NCI-H187 treated with DMSO at 0.1 percent for 48 hours (cell line): ENCODE measurements around the gene UBXN2A.
A peak's percentile ranks its signal among the peaks of the same experiment; 100 is the strongest.

Experiments
- DNase-seq: peaks from one replicate; lab custom pipeline; 2025; lab: John Stamatoyannopoulos, UW

Gene UBXN2A, protein sequence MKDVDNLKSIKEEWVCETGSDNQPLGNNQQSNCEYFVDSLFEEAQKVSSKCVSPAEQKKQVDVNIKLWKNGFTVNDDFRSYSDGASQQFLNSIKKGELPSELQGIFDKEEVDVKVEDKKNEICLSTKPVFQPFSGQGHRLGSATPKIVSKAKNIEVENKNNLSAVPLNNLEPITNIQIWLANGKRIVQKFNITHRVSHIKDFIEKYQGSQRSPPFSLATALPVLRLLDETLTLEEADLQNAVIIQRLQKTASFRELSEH

DNA sequence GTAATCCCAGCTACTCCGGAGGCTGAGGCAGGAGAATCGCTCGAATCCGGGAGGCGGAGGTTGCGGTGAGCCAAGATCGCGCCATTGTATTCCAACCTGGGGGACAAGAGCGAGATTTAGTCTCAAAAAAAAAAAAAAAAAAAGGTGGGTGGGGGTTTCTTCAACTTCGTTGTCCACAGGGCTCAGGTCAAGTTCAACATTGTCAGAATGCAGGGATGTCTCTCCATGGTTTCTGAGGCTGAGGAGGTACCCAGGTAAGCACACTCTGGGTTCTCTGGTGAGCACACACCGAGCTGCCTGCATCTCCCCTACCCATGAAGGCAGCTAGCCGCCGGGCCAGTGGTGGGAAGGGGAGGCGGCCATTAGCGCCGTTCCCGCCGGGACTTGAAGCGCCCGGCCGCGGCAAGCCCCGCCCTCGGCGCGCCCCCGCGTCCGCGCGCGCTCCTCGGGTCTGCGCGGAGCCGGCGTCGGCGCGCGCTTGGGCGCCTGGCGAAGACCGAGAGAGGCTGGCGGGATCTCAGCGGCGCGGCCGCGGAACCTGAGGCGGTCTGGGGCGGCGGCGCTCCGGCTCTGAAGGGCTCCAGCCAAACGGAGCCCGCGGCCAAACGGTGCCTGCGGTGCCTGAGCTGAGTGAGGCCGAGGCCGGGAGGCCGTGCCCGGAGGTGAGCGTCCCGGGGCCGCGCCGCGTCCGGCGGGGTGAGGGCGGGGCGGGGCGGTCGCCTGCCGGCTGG lies at the start of gene UBXN2A:
Gene UBXN2A, plus strand, starts transcription at position 477 of the 731 bp plus-strand sequence. CDS start 17,852 bp downstream, outside the sequence.
- DNase-seq: no peak

DNA sequence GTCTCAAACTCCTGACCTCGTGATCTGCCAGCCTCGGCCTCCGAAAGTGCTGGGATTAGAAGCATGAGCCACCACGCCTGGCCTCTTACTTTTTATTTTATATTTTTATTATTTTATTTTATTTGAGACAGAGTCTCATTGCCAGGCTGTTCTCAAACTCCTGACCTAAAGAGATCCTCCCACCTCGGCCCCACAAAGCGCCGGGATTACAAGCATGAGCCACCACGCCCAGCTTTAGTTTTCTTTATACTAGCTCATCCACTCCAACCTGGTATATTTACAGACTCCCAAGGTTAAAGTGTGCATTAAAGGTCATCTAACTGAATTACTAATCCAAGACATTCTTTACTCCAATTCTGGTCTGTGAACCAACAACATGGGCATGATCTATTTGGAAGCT lies 40.1 kb upstream of the UBXN2A start:
- no peak for DNase-seq

DNA sequence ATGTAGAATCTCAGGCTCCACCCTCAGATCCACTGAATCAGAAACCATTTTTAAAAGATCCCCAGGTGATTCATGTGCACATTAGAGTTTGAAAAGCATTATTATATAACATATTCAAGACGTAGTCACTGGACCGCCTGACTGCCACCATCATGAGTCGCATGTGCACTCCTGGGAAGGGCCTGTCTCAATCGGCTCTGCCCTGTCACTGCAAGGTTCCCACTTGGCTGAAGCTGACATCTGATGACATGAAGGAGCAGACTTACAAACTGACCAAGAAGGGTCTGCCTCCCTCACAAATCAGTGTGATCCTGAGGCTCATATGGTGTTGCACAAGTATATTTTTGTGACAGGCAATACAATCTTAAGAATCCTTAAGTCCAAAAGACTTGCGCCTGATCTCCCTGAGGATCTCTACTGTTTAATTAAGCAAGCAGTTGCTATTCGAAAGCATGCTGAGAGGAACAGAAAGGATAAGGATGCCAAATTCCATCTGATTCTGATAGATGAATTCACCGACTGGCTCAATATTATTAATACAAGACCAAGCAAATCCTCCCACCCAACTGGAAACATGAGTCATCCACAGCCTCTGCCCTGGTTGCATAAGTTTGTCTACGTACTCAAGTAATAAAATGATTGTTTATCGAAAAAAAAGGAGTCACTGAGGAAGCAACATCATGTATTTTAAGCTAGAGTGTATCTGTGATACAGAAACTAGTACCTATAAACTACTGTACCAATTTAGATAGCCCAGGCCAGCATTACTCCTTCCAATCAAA lies 39.5 kb upstream of the UBXN2A start:
- DNase-seq: no peak

DNA sequence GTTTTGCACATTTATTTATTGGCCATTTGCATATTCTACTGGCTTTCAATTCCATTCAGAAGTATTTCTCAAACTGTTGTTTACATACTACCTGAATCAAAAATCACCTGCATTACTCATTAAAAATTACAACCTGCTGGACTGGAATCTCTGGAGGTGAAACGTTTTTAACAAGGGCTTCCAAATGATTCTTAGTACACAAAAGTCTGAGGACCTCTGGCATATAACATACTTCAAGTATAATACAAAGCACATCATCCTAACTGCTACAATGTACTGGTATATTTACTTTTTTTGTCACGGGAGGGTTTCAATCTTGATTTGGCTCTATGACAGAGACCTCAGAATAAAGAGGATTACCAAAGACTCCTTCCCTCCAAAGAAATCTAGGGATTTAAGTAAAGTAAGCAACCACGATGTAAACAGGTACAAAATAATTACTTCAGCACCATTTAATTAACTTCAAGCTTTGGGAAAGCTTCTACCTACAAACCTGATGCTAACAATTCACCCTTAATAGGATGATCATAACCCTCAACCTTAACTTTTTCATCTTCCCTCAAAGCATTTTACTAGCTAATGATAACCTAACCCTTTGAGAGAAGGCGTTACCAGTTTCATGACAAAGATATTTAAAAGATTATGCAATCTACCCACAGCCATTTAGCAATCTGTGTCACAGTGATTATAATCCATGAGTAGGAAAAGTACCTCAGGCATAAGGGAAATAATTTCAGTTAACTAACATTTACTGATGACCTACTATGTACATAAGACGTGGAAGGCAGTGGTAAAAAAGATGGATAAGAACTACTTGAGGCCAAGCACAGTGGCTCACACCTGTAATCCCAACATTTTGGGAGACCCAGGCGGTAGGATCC lies 38.1 kb upstream of the UBXN2A start:
- DNase-seq: no peak

DNA sequence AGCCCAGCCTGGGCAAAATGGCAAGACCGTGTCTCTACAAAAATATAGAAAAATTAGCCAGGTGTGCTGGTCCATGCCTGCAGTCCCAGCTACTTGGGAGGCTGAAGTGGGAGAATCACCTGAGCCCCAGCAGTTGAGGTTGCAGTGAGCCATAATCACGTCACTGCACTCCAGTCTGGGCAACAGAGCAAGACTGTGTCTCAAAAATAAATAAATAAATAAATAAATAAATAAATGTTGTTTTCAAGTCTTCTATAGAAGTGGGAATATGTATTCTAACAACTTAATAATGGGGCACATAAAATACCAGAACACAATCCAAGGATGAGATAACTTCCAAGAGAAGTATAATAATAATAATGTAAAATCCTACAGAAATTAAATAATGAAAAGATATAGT lies 37.2 kb upstream of the UBXN2A start:
- DNase-seq: no peak

DNA sequence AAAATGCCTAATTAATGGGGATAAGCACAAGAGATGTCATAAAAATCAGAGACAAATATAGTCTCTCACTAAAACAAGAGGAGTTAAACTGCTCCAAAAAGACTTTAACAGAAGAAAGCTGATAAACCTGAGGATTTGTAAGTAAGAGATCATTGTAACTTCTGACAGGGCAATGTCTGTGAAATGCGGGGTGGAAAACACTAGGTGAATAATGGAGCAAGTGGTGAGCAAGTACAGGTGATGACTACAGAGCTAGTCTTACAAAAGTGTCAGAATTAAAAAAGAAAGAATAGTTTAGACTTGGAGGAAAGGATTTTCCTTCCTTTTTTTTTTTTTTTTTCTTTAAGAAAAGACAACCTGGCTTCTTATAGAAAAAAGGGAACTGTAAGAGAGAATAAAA lies 36.0 kb upstream of the UBXN2A start:
- no peak for DNase-seq

DNA sequence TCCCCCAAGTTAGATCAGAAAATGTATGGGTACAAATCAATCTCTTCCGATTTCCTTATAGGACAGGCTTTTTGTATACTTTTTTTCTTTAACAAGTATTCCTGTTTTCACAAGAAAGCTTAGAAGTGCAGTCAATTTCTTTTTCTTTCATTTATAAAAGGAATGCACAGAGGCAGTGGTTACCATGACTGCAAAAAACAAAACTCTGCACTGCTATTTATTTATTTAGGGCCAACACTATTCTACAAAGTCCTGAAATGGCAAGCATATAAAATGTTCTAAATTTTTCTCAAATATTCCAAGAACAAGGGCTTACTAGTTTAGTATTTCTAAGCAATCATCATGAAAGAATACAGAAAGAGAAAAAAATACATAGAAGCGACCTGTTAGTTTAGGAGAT lies 35.6 kb upstream of the UBXN2A start:
- no peak for DNase-seq

DNA sequence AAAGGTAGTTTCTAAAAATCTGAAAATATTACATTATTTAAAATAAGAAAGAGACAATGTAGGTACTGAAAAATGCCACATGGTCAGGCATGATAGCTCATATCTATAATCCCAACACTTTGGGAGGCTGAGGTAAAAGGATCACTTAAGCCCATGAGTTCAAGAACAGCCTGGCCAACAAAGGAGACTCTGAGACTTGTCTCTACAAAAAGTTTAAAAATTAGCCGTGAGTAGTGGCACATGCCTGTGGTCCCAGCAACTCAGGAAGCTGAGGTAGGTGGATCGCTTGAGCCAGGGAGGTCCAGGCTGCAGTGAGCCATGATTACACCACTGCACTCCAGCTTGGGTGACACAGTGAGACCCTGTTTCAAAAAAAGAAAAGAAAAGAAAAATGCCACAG lies 35.1 kb upstream of the UBXN2A start:
- DNase-seq: no peak

DNA sequence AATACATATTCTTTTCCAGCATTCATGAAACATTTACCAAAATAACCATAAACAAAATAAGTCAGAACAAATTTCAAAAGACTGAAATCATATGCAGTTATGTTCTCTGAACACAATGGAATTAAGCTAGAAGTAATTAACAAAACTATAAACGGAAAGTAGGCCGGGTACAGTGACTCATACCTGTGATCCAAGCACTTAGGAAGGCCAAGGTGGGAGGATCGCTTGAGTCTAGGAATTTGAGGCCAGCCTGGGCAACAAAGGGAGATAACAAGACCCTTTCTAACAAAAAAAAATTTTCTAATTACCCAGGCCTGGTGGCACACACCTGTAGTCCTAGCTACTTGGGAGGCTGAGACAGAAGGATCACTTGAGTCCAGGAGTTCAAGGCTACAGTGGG lies 28.2 kb upstream of the UBXN2A start:
- DNase-seq: no peak

DNA sequence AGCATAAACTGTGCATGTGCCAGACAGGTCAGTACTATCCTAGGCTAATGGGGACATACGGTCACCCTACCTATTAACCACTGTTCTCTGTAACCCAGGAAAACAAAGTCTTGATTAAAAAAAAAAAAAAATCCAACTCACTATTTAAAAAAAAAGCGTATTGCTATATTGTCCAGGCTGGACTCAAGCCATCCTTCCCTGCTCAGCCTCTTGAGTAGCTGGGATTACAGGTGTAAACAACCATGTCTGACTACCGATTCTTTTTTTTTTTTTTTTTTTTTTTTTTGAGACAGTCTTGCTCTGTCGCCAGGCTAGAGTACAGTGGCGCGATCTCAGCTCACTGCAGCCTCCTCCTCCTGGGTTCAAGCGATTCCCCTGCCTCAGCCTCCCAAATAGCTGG lies 24.9 kb upstream of the UBXN2A start:
- no peak for DNase-seq

DNA sequence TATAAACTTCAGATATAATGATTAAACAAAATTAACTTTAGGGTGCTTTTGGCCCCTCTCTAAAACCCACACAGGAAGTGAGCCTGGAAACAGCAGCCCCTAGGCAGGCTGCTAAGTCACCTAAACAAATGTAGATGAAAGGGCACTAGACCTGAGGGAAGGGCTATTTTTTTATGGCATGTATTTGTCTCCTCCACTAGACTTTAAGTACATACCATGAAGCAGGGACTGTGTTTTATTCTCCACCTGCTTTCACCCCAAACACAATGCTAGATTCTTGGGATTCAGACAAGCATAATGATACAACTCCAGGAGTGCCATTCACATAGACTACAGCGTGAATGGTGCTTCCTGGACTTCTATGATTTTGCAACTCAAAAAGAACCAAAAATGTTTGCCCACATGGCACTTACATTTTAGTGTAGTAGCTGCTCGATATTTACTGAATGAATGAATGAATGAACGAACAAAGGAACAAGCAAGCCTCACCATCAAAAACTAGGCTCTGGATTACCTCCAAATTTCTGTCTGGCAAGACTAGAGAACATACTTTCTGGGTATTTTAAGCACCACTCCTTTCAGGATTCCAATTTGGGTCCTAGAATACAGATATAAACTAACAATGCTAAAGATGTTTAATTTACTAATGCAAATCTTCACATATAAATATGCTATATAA lies 23.4 kb upstream of the UBXN2A start:
- no peak for DNase-seq

DNA sequence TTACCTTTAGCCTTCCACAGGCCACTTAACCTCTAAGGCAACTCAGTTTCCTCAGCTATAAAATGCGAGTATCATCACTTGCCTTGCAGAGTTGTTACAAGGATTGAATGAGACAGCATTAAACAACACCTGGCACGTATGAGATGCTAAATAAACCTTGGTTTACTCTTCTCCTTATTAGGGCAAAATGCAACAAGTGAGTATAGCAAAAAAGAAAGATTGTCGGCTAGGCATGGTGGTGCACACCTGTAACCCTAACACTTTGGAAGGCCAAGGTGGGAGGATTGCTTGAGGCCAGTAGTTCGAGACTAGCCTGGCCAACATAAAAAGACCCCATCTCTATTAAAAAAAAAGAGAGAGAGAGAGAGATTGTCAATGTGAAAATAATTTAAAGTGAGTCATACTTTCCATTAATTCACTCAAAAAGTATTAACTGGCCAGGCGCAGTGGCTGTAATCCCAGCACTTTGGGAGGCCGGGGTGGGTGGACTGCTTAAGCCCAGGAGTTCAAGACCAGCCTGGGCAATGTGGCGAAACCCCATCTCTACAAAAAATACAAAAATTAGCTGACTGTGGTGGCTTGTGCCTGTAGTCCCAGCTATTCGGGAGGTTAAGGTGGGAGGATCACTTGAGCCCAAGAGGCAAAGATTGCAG lies 21.3 kb upstream of the UBXN2A start:
- no peak for DNase-seq

DNA sequence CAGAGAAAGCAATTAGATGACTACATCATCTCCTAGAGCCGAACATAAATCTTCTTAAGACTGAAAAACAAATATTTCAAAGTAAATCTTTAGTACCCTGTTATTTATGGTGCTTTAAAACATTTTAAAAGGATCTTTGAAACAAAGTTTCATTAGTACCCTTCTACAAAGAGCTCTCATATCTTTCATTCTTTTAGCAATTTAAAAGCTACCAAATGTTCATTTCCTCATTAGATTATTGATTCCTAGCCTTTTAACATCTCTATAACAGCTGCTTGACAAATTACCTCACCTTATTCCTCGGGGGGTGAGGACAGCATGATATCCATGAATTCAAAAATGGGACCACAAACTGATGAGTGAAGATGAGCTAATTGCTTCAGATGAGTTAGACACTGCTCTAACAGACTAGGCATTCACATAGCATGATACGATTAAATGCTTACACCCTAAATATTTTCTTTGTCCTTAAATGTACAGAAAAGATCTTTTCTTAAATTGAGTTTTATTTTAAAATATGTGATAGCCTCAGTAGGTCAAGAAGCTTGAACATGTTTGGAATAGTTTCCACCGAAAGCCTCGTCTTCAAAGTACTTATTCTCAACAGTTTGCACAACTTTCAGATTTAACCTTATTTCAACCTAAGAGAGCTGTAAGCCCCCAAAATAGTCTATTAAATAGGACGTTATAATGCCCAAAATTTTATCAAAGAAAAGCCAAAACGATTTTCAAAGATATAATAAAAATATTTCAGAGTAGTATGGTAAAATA lies 15.5 kb upstream of the UBXN2A start:
- no peak for DNase-seq

DNA sequence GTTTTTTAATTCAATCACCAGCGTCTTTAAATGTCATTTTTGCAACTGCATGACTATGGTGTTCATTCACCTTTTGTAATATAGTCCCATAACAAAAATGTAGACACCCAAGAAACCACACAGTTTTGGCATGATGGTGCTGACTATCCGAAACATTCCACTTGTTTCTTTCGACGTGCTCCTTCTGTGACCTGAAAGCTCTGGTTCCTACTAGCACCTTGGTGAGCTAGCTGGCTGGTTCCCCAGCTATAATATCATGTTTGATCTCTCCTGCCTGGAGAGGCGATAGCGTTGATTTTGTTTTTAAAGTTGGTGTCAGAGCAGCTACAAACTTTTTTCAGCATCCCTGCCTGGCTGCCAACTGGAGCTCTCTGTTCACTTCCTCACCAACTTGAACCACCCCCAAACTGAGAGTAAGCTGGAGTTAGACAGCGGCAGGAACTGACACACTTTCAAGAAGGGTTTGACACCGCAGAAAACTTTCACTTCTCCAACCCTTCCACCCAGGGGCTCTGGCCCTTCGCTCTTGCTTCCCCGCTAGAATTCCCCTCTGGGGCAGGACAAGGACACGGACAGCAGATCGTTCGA lies 14.5 kb upstream of the UBXN2A start:
- no peak for DNase-seq

DNA sequence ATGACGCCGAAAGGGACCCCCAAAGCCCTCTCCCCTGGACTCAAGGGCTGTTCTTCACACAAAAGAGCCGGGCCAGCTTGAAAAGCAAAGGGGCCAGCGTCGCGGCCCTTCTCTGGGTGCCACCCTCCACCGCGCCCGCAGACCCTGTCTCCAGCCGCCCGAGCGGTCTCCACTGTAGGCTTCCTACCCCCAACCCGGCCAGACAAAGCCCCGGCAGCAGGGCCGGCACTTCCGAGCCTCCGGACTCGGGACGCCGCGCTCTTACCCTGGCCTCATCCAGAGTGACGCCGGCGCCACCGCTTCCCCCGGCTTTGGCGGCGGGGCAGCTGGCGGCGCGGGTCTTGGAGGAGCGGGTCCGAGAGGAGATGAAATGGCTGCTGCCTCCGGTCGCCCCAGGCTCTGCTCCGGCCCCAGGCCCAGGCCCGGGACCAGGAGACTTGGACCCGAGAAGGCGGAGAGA lies 13.9 kb upstream of the UBXN2A start:
- no peak for DNase-seq

DNA sequence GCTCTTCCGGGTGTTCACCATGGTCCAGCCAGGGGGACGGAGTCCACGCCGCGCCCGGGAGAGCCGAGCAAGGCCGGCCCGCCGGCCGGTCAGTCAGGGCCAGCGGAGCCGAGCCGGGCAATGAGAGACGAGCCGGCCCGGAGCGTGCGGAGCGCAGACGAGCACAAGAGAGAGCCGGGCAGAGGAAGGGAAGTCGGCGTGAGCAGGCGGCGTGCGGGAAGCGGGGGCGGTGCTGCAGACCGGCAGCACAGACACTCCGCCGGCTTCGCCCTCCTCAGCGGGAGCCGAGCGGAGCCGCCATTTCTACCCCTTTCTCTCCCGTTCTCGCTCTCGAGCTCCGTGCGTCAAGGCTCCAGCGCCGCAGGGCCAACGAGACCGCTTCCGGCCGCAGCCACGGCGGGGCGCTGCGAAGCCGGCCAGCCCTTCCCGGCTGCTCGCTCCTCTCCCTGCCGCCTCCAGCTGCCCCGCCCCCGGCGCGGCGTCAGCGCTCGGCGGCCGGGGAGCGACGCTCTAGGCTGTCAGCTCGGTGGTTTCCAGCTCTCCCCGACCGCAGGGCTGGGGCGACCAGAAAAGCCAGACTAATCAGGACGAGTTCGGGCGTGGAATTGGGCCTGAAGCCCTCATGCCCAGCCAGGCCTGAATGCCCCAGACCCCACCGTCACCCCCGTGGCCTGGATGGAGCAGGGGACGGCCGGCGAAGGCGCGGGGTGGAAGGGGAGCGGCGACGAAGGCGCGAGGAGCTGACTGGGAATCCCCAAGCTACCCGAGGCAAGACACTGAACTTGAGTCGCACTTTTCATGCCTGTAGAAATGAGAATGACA lies 13.3 kb upstream of the UBXN2A start, which contains the start of gene ATAD2B:
Gene ATAD2B, minus strand, starts transcription at position 374 of the 822 bp plus-strand sequence. Its CDS starts 353 bp downstream, at position 21.
- peak; percentile 90 for DNase-seq

DNA sequence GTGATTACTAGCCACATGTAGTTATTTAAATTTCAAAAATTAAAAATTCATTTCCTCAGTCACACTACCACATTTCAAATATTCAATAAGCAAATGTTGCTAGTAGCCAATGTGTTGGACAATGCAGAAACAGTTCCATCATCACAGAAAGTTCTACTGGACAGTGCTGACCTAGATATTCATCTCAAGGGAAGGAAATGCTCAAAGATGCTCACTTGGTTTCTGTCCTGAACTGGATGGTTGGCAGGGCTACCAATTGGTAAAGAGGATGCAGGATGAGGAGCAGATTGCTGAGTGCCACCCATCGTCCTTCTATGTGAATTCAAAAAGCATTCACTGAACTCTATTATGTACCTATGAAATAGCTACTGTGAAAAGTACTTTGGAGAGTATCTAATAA lies 6.0 kb upstream of the UBXN2A start:
- DNase-seq: no peak
